GM12891 (cell line): ENCODE measurements around the gene RPH3AL.

Experiments
- DNase-seq: peaks from one replicate; pipeline ENCODE4 v3.0.0; 2011; ENCODE audit warnings: low spot score; ENCODE audit not compliant: insufficient read length
- FAIRE-seq: peaks from 2 replicates; lab custom pipeline; 2011; peaks lifted over from hg19 to GRCh38; lab: Jason Lieb, UNC
- PAX5 ChIP-seq: IDR thresholded peaks from 2 replicates; pipeline ENCODE4 v1.6.1; 2011; ENCODE audit warnings: low read length, moderate library complexity, mild to moderate bottlenecking; ENCODE audit not compliant: insufficient read depth, severe bottlenecking
- POLR2A ChIP-seq: IDR thresholded peaks from 2 replicates; pipeline ENCODE4 v1.6.1; 2011; ENCODE audit warnings: low read depth, low read length, control low read depth
- POLR2AphosphoS5 ChIP-seq: IDR thresholded peaks from 2 replicates; pipeline ENCODE4 v1.6.1; 2011; ENCODE audit warnings: low read depth, low read length, control low read depth
- POU2F2 ChIP-seq: IDR thresholded peaks from 2 replicates; pipeline ENCODE4 v1.6.1; 2011; ENCODE audit warnings: low read depth, mild to moderate bottlenecking, control low read depth, low read length, moderate library complexity
- SPI1 ChIP-seq: IDR thresholded peaks from 2 replicates; pipeline ENCODE4 v1.6.1; 2011; ENCODE audit warnings: low read depth, low read length, control low read depth
- TAF1 ChIP-seq: IDR thresholded peaks from 2 replicates; pipeline ENCODE4 v1.6.1; 2011; ENCODE audit warnings: low read depth, low read length, control low read depth

RPH3AL gene

DNA sequence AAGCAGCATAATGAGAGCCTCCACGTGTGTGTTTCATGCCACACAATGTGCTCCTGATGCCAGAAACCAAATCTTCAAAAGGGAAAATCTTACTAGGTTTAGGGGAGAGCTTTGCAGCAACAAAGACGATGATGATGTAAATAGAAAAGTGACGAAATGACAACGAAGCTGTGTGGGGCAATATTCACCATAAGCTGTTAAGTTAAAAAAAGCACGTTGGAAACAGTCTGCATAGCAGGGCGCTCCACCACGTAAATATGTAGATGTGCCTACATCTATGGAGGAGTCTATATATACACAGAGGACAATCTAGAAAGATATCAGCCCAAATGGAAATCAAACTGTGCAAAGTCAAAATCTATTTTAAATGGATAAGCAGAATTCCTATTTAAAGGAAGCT, 61.0 kb downstream of the RPH3AL start:
- DNase-seq (no peak), FAIRE-seq (no peak)
- TF ChIP-seq POU2F2, result no peak
- TF ChIP-seq POLR2A, result no peak
- TF ChIP-seq POLR2AphosphoS5, result no peak

DNA sequence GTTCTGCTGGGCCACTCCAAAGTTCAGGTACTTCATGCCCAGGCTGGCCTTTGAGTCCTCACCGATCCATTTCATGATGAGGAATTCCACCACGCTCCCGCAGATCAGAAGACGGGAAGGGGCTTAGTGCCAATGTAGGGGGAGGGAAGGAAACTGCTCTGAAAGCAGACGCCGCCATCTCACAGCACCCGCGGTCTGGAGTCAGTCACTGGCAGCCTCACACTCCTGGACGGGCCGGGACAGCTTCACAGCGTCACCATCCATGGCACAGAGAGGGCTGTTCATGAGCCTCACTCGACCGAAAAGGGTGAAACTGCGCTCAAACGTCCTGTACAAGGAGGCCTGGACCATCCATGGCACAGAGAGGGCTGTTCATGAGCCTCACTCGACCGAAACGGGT, 62.0 kb downstream of the RPH3AL start:
- no peak for DNase-seq

GRCh38 chr17:290121-290521, 62.5 kb downstream of the RPH3AL start:
- DNase-seq (no peak), FAIRE-seq (no peak)
- TF ChIP-seq PAX5 (no peak), POU2F2 (no peak), TAF1 (no peak)

More for the DNA sequence above, 62.0 kb downstream of the RPH3AL start:
- no peak for FAIRE-seq
- TF ChIP-seq POLR2A (no peak), POLR2AphosphoS5 (no peak), PAX5 (no peak), POU2F2 (no peak), TAF1 (no peak), SPI1 (no peak)

DNA sequence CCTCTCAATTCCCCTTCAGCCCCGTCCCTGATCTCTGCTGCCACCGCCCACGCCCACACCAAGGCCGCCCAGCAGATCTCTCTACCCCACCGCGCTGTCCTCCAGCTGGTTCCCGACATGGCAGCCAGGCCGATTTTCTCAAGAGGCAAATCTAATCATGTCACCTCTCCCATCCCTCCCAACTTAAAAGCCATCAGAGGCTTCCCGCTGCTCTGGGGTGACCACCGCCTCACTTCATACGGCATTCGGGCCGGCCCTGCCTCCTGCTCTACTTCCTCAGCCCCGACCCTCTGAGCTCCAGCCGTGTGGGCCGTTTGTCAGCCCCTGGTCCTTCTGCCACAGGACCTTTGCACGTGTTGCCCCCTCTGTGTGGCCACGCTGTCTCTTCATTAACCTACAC, 63.2 kb downstream of the RPH3AL start:
- DNase-seq, result no peak
- TF ChIP-seq TAF1 (no peak), POU2F2 (no peak), SPI1 (no peak), POLR2A (no peak), POLR2AphosphoS5 (no peak), PAX5 (no peak)
- FAIRE-seq, result no peak

- FAIRE-seq (no peak), DNase-seq (no peak)
- TF ChIP-seq SPI1, result peak; percentile 26; the same call in 1 of the 2 replicates
- no peak for TF ChIP-seq POLR2AphosphoS5
These were observed 63.7 kb downstream of the RPH3AL start for GRCh38 chr17:288802-289356.

DNA sequence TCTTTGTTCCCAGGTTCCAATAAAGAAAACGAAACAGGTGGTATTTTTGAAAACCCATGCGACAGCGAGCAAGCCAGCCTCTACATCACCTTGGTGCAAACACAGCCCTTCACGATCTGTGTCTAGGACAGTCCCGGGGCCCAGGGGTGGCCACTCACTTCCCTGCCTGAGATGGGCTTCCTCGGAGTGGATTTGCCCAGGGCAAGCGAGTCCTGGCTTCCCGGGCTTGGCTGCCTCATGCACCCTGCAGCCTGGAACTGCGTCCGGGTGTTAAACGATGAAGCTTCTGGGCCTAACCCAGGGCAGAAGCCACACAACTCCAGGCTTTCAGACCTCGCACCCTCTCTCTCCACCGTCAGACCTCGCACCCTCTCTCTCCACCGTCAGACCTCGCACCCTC, 66.0 kb downstream of the RPH3AL start:
- FAIRE-seq, result no peak
- DNase-seq, result no peak
- TF ChIP-seq POLR2A, result no peak
- no peak for TF ChIP-seq POU2F2

GRCh38 chr17:285751-286422, 66.7 kb downstream of the RPH3AL start:
- FAIRE-seq (no peak), DNase-seq (no peak)
- no peak for TF ChIP-seq POU2F2
- no peak for TF ChIP-seq PAX5
- no peak for TF ChIP-seq TAF1
- TF ChIP-seq POLR2A, result no peak
- TF ChIP-seq SPI1, result no peak
- TF ChIP-seq POLR2AphosphoS5, result no peak

DNA sequence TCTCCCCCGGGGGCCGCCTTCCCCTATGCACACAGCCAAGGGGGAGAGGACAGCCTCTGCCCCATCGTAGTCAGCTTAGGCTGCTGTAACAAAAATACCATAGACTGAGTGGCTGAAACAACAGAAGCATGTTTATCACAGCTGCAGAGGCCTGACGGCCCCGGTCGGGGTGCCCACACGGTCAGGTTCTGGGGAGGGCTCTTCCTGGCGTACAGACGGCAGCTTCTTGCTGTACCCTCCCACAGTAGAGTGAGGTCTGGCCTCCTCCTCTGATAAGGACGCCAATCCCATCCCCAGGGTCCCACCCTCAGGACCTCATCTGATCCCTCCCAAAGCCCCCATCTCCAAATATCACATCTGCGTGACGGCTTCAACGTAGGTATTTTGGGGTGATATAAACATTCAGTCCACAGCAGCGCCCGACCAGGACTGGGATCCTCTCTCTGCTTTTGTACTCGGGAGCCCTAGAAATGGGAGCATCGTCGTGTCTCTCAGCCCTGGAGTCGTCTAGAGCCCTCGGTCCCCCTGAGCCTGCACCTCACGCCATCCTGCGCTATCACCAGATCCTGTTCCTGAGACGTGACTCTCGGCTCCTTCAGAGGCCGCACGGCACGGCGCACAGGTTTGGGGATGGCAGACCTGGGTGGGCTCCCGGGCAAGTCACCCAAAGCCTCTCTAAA, 67.8 kb downstream of the RPH3AL start:
- no peak for FAIRE-seq
- no peak for DNase-seq
- TF ChIP-seq TAF1 (no peak), POU2F2 (no peak), POLR2AphosphoS5 (no peak), POLR2A (no peak), SPI1 (no peak), PAX5 (no peak)

GRCh38 chr17:283911-284675, 68.5 kb downstream of the RPH3AL start:
- no peak for DNase-seq

GRCh38 chr17:282912-283882, 69.4 kb downstream of the RPH3AL start:
- TF ChIP-seq SPI1 (no peak), POLR2AphosphoS5 (no peak), PAX5 (no peak)
- FAIRE-seq, result no peak
- DNase-seq, result no peak

More at GRCh38 chr17:283911-284675, 68.5 kb downstream of the RPH3AL start:
- FAIRE-seq, result no peak
- TF ChIP-seq POLR2AphosphoS5, result no peak
